SK-N-SH treated with all-trans-retinoic acid at 6 μM for 48 hours (cell line): ENCODE results near the gene RASD2.

Experiments used
- ATAC-seq: fragments of 200-7000 bp; cut with Tn5 transposase; 3 replicates; pipeline ENCODE4 v1.9.1; 2020; ENCODE audit warnings: mild to moderate bottlenecking, moderate library complexity
- BACH2 ChIP-seq: fragments of 250-450 bp; sonication (Bioruptor Pico); IDR thresholded peaks from 2 replicates; pipeline ENCODE4 v1.9.0; 2021; ENCODE audit warnings: mild to moderate bottlenecking, borderline replicate concordance
- CSDC2 ChIP-seq: fragments of 250-450 bp; sonication (Bioruptor Pico); IDR thresholded peaks from 2 replicates; pipeline ENCODE4 v1.5.0; 2020; ENCODE audit warnings: mild to moderate bottlenecking, moderate library complexity
- CSRNP3 ChIP-seq: fragments of 250-450 bp; sonication (Bioruptor Pico); IDR thresholded peaks from 2 replicates; pipeline ENCODE4 v1.5.1; 2021; ENCODE audit warnings: mild to moderate bottlenecking, moderate library complexity
- ESRRG ChIP-seq: fragments of 250-450 bp; sonication (Bioruptor Pico); IDR thresholded peaks from 2 replicates; pipeline ENCODE4 v1.6.1; 2021; ENCODE audit warnings: mild to moderate bottlenecking
- GLIS3 ChIP-seq: fragments of 250-450 bp; sonication (Bioruptor Pico); IDR thresholded peaks from 2 replicates; pipeline ENCODE4 v1.5.0; 2020; ENCODE audit warnings: mild to moderate bottlenecking, moderate library complexity
- ISL1 ChIP-seq: fragments of 250-450 bp; sonication (Bioruptor Pico); IDR thresholded peaks from 2 replicates; pipeline ENCODE4 v2.1.2; 2022; ENCODE audit warnings: mild to moderate bottlenecking, moderate library complexity
- OSR1 ChIP-seq: fragments of 250-450 bp; sonication (Bioruptor Pico); IDR thresholded peaks from 2 replicates; pipeline ENCODE4 v1.8.0; 2022; ENCODE audit warnings: moderate library complexity, mild to moderate bottlenecking, inconsistent platforms
- PATZ1 ChIP-seq: fragments of 250-450 bp; sonication (Bioruptor Pico); IDR thresholded peaks from 2 replicates; pipeline ENCODE4 v1.8.0; 2020; ENCODE audit warnings: mild to moderate bottlenecking, moderate library complexity, borderline replicate concordance
- POU6F1 ChIP-seq: fragments of 250-450 bp; sonication (Bioruptor Pico); IDR thresholded peaks from 2 replicates; pipeline ENCODE4 v1.8.0; 2021; ENCODE audit warnings: low read depth, mild to moderate bottlenecking, moderate library complexity, borderline replicate concordance
- PPARA ChIP-seq: fragments of 250-450 bp; sonication (Bioruptor Pico); IDR thresholded peaks from 2 replicates; pipeline ENCODE4 v1.5.0; 2020; ENCODE audit warnings: mild to moderate bottlenecking, borderline replicate concordance
- RARB ChIP-seq: fragments of 250-450 bp; sonication (Bioruptor Pico); IDR thresholded peaks from 2 replicates; pipeline ENCODE4 v1.8.0; 2021; ENCODE audit warnings: mild to moderate bottlenecking, moderate library complexity
- SNAI2 ChIP-seq: fragments of 250-450 bp; sonication (Bioruptor Pico); IDR thresholded peaks from 2 replicates; pipeline ENCODE4 v1.5.0; 2020; ENCODE audit warnings: mild to moderate bottlenecking, moderate library complexity
- TCF4 ChIP-seq: fragments of 250-450 bp; sonication (Bioruptor Pico); IDR thresholded peaks from 2 replicates; pipeline ENCODE4 v1.8.0; 2021; ENCODE audit warnings: mild to moderate bottlenecking, moderate library complexity, borderline replicate concordance
- TOX ChIP-seq: fragments of 250-450 bp; sonication (Bioruptor Pico); IDR thresholded peaks from 2 replicates; pipeline ENCODE4 v1.8.0; 2021; ENCODE audit warnings: mild to moderate bottlenecking, moderate library complexity, borderline replicate concordance
- ZC3H10 ChIP-seq: fragments of 250-450 bp; sonication (Bioruptor Pico); IDR thresholded peaks from 2 replicates; pipeline ENCODE4 v1.5.1; 2021; ENCODE audit warnings: mild to moderate bottlenecking, moderate library complexity
- ZFP3 ChIP-seq: fragments of 250-450 bp; sonication (Bioruptor Pico); IDR thresholded peaks from 2 replicates; pipeline ENCODE4 v1.5.0; 2020; ENCODE audit warnings: mild to moderate bottlenecking, moderate library complexity
- ZFP30 ChIP-seq: fragments of 450-650 bp; formaldehyde crosslinking; IDR thresholded peaks from 2 replicates; pipeline ENCODE4 v1.5.0; 2022; ENCODE audit warnings: mild to moderate bottlenecking, moderate library complexity
- ZNF565 ChIP-seq: fragments of 450-650 bp; formaldehyde crosslinking; conservative IDR thresholded peaks from 2 replicates; pipeline ENCODE4 v1.5.0; 2020; ENCODE audit warnings: low read depth, mild to moderate bottlenecking, moderate library complexity
- ZNF70 ChIP-seq: fragments of 450-650 bp; formaldehyde crosslinking; IDR thresholded peaks from 2 replicates; pipeline ENCODE4 v1.5.0; 2020; ENCODE audit warnings: mild to moderate bottlenecking, moderate library complexity
- ZNF8 ChIP-seq: fragments of 450-650 bp; formaldehyde crosslinking; IDR thresholded peaks from 2 replicates; pipeline ENCODE4 v1.5.0; 2020; ENCODE audit warnings: mild to moderate bottlenecking, moderate library complexity
- TF ChIP-seq, protein P1 (sequence below): fragments of 250-450 bp; sonication (Bioruptor Pico); IDR thresholded peaks from 2 replicates; pipeline ENCODE4 v1.5.1; 2020; ENCODE audit warnings: low read depth, mild to moderate bottlenecking, moderate library complexity
- TF ChIP-seq, protein P2 (sequence below): fragments of 250-450 bp; sonication (Bioruptor Pico); IDR thresholded peaks from 2 replicates; pipeline ENCODE4 v1.5.0; 2020; ENCODE audit warnings: mild to moderate bottlenecking, moderate library complexity

RASD2 gene

DNA sequence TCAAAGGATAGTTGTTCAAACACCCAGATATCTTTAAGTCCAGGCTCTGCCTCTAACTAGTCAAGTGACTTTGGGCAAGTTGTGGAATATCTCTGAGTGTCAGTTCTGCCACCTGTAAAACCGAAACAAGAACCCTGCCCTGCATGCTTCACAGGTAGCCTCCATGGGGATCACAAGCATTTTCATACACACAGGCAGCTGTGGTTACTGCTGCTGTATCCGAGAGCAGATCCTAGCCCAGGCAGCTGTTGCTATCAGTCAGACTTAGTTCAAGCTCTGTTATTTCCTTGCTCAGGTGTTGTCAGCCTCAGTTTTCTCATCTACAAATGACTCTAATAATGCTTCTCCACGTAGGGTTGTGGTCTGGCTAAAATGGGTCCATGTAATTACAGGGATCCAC, 6.5 kb upstream of the RASD2 start:
- no peak for TF ChIP-seq OSR1 (CRISPR knock-in tag)
- no peak for TF ChIP-seq CSDC2 (CRISPR knock-in tag)
- TF ChIP-seq ESRRG (CRISPR knock-in tag) = no peak
- no peak for TF ChIP-seq ZC3H10 (CRISPR knock-in tag)
- no peak for TF ChIP-seq SNAI2 (CRISPR knock-in tag)
- no peak for TF ChIP-seq GLIS3 (CRISPR knock-in tag)
- no peak for TF ChIP-seq ZFP30 (CRISPR knock-in tag)
- no peak for TF ChIP-seq ZNF8
- no peak for TF ChIP-seq CSRNP3
- TF ChIP-seq, protein P1, sequence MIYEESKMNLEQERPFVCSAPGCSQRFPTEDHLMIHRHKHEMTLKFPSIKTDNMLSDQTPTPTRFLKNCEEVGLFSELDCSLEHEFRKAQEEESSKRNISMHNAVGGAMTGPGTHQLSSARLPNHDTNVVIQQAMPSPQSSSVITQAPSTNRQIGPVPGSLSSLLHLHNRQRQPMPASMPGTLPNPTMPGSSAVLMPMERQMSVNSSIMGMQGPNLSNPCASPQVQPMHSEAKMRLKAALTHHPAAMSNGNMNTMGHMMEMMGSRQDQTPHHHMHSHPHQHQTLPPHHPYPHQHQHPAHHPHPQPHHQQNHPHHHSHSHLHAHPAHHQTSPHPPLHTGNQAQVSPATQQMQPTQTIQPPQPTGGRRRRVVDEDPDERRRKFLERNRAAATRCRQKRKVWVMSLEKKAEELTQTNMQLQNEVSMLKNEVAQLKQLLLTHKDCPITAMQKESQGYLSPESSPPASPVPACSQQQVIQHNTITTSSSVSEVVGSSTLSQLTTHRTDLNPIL (CRISPR knock-in tag) = no peak
- no peak for TF ChIP-seq TOX (CRISPR knock-in tag)
- TF ChIP-seq ZNF70 = no peak
- TF ChIP-seq ZNF565 (CRISPR knock-in tag) = no peak
- no peak for TF ChIP-seq ISL1
- TF ChIP-seq PATZ1 (CRISPR knock-in tag) = no peak
- no peak for TF ChIP-seq BACH2
- TF ChIP-seq, protein P2, sequence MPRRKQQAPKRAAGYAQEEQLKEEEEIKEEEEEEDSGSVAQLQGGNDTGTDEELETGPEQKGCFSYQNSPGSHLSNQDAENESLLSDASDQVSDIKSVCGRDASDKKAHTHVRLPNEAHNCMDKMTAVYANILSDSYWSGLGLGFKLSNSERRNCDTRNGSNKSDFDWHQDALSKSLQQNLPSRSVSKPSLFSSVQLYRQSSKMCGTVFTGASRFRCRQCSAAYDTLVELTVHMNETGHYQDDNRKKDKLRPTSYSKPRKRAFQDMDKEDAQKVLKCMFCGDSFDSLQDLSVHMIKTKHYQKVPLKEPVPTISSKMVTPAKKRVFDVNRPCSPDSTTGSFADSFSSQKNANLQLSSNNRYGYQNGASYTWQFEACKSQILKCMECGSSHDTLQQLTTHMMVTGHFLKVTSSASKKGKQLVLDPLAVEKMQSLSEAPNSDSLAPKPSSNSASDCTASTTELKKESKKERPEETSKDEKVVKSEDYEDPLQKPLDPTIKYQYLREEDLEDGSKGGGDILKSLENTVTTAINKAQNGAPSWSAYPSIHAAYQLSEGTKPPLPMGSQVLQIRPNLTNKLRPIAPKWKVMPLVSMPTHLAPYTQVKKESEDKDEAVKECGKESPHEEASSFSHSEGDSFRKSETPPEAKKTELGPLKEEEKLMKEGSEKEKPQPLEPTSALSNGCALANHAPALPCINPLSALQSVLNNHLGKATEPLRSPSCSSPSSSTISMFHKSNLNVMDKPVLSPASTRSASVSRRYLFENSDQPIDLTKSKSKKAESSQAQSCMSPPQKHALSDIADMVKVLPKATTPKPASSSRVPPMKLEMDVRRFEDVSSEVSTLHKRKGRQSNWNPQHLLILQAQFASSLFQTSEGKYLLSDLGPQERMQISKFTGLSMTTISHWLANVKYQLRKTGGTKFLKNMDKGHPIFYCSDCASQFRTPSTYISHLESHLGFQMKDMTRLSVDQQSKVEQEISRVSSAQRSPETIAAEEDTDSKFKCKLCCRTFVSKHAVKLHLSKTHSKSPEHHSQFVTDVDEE (CRISPR knock-in tag) = no peak
- TF ChIP-seq PPARA (CRISPR knock-in tag) = no peak
- no peak for ATAC-seq

GRCh38 chr22:35537232-35537631, 3.4 kb upstream of the RASD2 start:
- no peak for ATAC-seq
- no peak for TF ChIP-seq POU6F1 (CRISPR knock-in tag)
- no peak for TF ChIP-seq TCF4
- TF ChIP-seq ZNF565 (CRISPR knock-in tag) = no peak
- no peak for TF ChIP-seq PATZ1 (CRISPR knock-in tag)
- TF ChIP-seq SNAI2 (CRISPR knock-in tag) = no peak
- TF ChIP-seq ZFP3 (CRISPR knock-in tag) = no peak
- no peak for TF ChIP-seq ZC3H10 (CRISPR knock-in tag)
- no peak for TF ChIP-seq ZNF70
- TF ChIP-seq ISL1 = no peak
- no peak for TF ChIP-seq ZFP30 (CRISPR knock-in tag)
- TF ChIP-seq ESRRG (CRISPR knock-in tag) = no peak
- no peak for TF ChIP-seq TOX (CRISPR knock-in tag)
- TF ChIP-seq, protein P2 (CRISPR knock-in tag) = no peak
- TF ChIP-seq ZNF8 = no peak
- TF ChIP-seq RARB (CRISPR knock-in tag) = no peak
- TF ChIP-seq PPARA (CRISPR knock-in tag) = no peak
- no peak for TF ChIP-seq OSR1 (CRISPR knock-in tag)
- no peak for TF ChIP-seq GLIS3 (CRISPR knock-in tag)
- TF ChIP-seq, protein P1 (CRISPR knock-in tag) = no peak
- TF ChIP-seq, all 23 proteins: peak for 0
